ENCODE data around the gene TAF1B.
A peak's percentile ranks its signal among the peaks of the same experiment; 100 is the strongest.

TAF1B gene

DNA sequence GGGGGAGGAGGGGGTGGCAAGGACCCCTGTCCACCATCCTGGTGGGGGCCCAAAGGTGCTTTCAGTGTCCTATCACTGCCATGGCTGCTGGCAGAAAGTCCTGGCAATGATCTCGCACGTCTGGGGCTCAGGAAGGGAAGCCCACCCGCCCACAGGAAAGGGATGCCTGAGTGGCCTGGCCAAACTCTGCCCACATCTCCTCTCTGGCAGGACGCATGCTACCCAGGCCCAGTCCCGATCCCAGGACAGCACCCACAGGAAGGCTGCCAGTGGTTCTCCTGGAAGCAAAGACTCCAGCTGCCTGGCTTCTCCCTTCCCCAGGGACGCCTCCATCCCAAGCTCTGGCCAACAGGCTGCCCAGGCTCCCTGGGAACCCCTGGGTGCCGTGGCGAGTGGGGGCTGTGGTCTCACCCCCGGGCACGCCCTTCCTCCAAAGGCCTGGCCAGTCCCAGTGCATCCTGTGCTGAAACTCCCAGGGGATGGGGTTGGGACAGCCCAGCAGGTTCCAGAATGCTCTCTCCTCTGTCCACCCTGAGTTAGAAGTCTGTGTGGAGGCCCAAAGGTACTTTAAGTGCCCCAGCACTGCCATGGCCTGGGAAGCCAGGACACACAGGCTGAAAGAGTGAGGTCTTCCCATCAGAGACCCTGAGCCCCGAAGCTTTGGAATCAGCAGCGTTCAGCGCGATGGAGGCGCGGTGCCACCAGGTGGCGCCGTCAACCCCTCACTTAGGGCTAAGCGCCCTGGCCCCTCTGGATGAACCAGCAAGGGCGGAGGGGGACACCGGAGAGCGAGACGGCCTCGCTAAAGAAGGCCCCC, 29.8 kb upstream of the TAF1B start:
- no peak overlapping the region for H3K4me3 ChIP-seq (ENCODE audit: low read depth, low read length)
- TF ChIP-seq, protein P1, sequence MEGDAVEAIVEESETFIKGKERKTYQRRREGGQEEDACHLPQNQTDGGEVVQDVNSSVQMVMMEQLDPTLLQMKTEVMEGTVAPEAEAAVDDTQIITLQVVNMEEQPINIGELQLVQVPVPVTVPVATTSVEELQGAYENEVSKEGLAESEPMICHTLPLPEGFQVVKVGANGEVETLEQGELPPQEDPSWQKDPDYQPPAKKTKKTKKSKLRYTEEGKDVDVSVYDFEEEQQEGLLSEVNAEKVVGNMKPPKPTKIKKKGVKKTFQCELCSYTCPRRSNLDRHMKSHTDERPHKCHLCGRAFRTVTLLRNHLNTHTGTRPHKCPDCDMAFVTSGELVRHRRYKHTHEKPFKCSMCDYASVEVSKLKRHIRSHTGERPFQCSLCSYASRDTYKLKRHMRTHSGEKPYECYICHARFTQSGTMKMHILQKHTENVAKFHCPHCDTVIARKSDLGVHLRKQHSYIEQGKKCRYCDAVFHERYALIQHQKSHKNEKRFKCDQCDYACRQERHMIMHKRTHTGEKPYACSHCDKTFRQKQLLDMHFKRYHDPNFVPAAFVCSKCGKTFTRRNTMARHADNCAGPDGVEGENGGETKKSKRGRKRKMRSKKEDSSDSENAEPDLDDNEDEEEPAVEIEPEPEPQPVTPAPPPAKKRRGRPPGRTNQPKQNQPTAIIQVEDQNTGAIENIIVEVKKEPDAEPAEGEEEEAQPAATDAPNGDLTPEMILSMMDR (IDR thresholded peaks at IDR 0.05; ENCODE audit: insufficient read depth, low read depth, low read length, missing control alignments): peak; percentile 98
- peak; percentile 73 for DNase-seq (ENCODE audit: low read depth)

DNA sequence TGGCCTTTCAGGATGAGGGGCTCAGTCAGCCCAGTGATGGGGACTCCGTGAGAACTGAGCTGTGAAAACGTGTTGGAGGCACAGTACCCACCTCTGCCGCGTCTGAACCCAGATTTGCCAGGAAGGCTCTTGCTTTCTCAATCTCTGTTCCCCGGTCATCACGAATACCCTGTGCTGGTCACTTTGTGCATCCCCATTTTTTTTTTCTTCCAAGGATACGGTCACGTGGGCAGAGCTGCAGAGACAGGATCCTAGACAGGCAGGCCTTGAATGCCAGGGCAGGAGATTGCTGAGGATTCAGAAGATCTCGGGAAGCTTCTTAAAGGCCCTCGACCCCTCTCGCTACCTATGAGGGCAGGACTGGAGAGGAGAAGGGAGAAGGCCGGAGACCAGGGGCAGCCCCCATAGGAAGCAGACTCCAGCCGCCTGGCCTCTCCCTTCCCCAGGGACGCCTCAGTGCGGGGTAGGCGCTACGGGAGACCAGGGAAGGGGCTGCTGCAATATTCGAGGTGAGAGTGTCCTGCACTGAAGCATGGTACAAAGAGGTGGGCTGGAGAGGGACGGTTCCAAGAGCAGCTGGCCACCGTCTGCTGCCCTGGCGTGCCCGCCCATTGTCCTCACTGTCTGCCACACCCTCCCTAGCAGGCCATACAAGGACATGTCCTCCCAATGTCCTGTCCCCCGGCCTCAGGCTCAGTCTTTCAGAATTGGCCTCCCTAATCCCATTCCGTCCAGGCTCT, 29.0 kb upstream of the TAF1B start:
- TF ChIP-seq, protein P1 (IDR thresholded peaks at IDR 0.05; ENCODE audit: insufficient read depth, low read depth, low read length, missing control alignments): no peak
- H3K4me3 ChIP-seq (ENCODE audit: low read depth, low read length): no peak overlapping the region
- DNase-seq (ENCODE audit: low read depth): no peak

DNA sequence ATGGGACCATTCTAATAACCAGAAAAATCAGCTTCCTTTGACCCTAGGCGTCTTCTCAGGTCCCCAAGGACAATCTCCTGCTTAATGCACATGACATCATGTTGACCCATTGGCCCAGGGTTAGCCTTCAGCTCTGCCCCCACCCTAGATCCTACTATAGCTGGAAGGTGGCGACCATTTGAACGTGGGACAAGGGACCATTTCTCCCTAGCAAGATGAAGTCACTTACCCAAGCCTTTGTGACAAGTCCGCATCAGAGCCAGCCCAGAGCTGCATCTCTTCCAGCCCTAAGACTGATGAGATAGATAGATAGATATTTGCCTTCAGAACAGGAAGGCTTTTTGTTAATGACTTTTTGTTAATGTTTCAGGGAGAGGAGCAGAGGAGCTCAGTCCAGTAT, 28.2 kb upstream of the TAF1B start:
- TF ChIP-seq, protein P1 (IDR thresholded peaks at IDR 0.05; ENCODE audit: insufficient read depth, low read depth, low read length, missing control alignments): no peak
- DNase-seq (ENCODE audit: low read depth): no peak
- no peak overlapping the region for H3K4me3 ChIP-seq (ENCODE audit: low read depth, low read length)

DNA sequence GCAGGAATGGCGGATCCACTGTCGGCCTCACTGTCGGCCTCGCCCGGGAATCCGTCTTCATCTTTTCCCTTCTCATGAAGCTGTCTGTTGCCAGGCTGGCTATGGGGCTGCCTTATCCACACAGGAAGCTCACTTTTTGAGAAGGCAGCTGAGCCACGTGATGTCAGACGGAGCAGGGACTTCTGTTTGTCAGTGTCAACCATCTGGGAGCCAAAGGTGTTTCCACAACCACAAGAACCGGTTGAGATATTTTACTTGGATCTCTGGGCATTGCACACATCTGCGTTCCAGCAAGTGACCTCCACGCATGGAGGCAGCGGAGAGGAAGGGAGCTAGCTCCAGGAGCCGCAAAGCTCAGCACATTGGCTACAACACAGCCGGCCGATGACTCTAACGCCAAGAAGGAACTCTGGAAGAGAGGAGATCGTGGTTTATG, 27.4 kb upstream of the TAF1B start:
- TF ChIP-seq, protein P1 (IDR thresholded peaks at IDR 0.05; ENCODE audit: insufficient read depth, low read depth, low read length, missing control alignments): no peak
- DNase-seq (ENCODE audit: low read depth): no peak
- no peak overlapping the region for H3K4me3 ChIP-seq (ENCODE audit: low read depth, low read length)

DNA sequence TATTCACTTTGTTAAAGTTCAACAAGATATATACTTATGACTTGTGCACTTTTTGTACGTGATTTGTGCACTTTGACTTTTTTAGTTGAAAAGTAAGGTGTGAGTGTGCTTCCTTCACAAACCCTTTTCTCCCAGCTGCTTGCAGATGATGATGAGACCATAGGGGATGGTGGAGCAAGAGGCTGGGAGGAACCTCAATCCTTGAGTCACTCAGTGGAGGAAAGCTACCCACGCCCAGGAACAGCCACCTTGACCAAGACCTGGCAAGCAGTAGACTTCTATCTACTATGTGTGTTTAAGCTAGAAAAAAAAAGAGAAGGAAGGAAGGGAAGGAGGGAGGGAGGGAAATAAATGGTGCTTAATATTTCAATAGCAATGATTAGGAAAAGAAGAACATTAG, 25.2 kb upstream of the TAF1B start:
- H3K4me3 ChIP-seq (ENCODE audit: low read depth, low read length): no peak overlapping the region
- no peak for DNase-seq (ENCODE audit: low read depth)
- TF ChIP-seq, protein P1 (IDR thresholded peaks at IDR 0.05; ENCODE audit: insufficient read depth, low read depth, low read length, missing control alignments): no peak

DNA sequence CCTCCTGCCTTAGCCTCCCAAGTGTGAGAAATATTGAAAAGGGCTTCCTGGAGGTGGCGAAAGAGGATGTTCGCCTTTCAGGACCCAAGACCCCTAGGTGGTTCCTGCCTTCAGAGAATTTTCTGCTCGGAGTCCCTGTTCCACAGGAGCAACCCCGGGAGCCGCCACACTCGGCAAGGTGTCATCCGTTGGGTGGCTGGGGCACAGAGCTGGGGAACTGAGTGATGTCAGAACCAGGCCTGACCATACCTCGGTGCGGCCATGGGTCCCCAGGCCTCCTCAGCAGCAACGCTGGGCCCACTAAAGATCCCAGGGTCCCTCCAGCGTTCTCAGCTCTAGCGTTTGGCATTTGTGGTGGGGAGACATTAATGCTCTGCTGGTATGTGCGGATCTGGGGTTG, 23.7 kb upstream of the TAF1B start:
- TF ChIP-seq, protein P1 (IDR thresholded peaks at IDR 0.05; ENCODE audit: insufficient read depth, low read depth, low read length, missing control alignments): no peak
- H3K4me3 ChIP-seq (ENCODE audit: low read depth, low read length): no peak overlapping the region
- DNase-seq (ENCODE audit: low read depth): no peak

All from GM12865 (cell line).